ENCODE data around the gene CENATAC. TPM values are rescaled to one million over a fixed set of nuclear protein-coding genes. Genes with fewer than 3 reads are reported as not detected.
A peak's percentile ranks its signal among the peaks of the same experiment; 100 is the strongest.
"Not testable (repeated sequence)": the region's sequence is repeated elsewhere in the genome, so short reads cannot be mapped to it uniquely, and the experiment has no call there.

Gene CENATAC
- polyA plus RNA-seq, 1 donor, result 35.0 TPM

GRCh38 chr11:119051440-119052162 is 53.7 kb downstream of the CENATAC start:
- no peak overlapping the region for H3K27ac ChIP-seq (ENCODE audit: low read length)
- H3K9me3 ChIP-seq (ENCODE audit: control insufficient read depth, low read depth, low read length), result no peaks in the 10 kb centered on the region
- H3K36me3 ChIP-seq (ENCODE audit: control insufficient read depth, insufficient read depth, low read length), result peaks cover 86% of the 10 kb centered on the region
- no peak overlapping the region for H3K4me3 ChIP-seq (ENCODE audit: low read length)
- H3K4me1 ChIP-seq (ENCODE audit: control insufficient read depth, insufficient read depth, low read length), result peaks cover 7% of the 10 kb centered on the region
- H3K27me3 ChIP-seq (ENCODE audit: control insufficient read depth, insufficient read depth, low read length), result no peaks in the 10 kb centered on the region
- no peak for DNase-seq
- WGBS (ENCODE audit: insufficient coverage, low lambda C conversion rate), result no CpG with 5 or more reads among the region's 17 CpGs

- Histone ChIP-seq H3K4me3 (ENCODE audit: low read length) (no peak overlapping the region), H3K4me1 (ENCODE audit: control insufficient read depth, insufficient read depth, low read length) (peaks cover 7% of the 10 kb centered on the region), H3K27ac (ENCODE audit: low read length) (no peak overlapping the region), H3K36me3 (ENCODE audit: control insufficient read depth, insufficient read depth, low read length) (peaks cover 80% of the 10 kb centered on the region), H3K27me3 (ENCODE audit: control insufficient read depth, insufficient read depth, low read length) (no peaks in the 10 kb centered on the region), H3K9me3 (ENCODE audit: control insufficient read depth, low read depth, low read length) (no peaks in the 10 kb centered on the region)
- no peak for DNase-seq
- no CpG with 5 or more reads among the region's 23 CpGs for WGBS (ENCODE audit: insufficient coverage, low lambda C conversion rate)
Measured at GRCh38 chr11:119052163-119052814, 54.4 kb downstream of the CENATAC start.

- Histone ChIP-seq H3K27ac (ENCODE audit: low read length) (no peak overlapping the region), H3K27me3 (ENCODE audit: control insufficient read depth, insufficient read depth, low read length) (no peaks in the 10 kb centered on the region), H3K9me3 (ENCODE audit: control insufficient read depth, low read depth, low read length) (no peaks in the 10 kb centered on the region), H3K36me3 (ENCODE audit: control insufficient read depth, insufficient read depth, low read length) (peaks cover 59% of the 10 kb centered on the region), H3K4me3 (ENCODE audit: low read length) (no peak overlapping the region), H3K4me1 (ENCODE audit: control insufficient read depth, insufficient read depth, low read length) (peaks cover 7% of the 10 kb centered on the region)
- no CpG with 5 or more reads among the region's 10 CpGs for WGBS (ENCODE audit: insufficient coverage, low lambda C conversion rate)
- DNase-seq, result no peak
Measured at GRCh38 chr11:119054418-119054817, 56.5 kb downstream of the CENATAC start.

DNA sequence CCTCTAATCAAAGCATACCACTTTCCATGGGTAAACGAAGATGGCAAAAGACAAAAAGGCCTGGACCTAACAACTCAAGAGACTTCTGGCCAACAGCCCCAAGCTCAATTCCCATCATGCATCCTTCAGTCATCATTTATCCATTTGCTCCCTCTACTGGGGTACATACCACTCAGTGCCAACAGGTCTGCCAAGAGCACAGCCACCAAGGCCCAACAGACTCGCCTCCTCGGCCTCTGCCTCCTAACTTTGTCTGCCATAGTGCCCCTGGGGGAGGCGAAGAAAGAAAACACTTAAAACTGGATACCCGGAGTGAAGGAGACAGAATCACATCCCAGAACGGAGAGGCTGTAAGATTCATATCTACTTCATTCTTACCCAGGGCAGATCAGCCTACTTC is 58.0 kb downstream of the CENATAC start:
- H3K27ac ChIP-seq (ENCODE audit: low read length), result peak overlapping the region; percentile 82
- no peaks in the 10 kb centered on the region for H3K9me3 ChIP-seq (ENCODE audit: control insufficient read depth, low read depth, low read length)
- peaks cover 7% of the 10 kb centered on the region for H3K4me1 ChIP-seq (ENCODE audit: control insufficient read depth, insufficient read depth, low read length)
- no CpG with 5 or more reads among the region's 6 CpGs for WGBS (ENCODE audit: insufficient coverage, low lambda C conversion rate)
- H3K27me3 ChIP-seq (ENCODE audit: control insufficient read depth, insufficient read depth, low read length), result no peaks in the 10 kb centered on the region
- no peak for DNase-seq
- peaks cover 46% of the 10 kb centered on the region for H3K36me3 ChIP-seq (ENCODE audit: control insufficient read depth, insufficient read depth, low read length)
- peak overlapping the region; percentile 90 for H3K4me3 ChIP-seq (ENCODE audit: low read length)

DNA sequence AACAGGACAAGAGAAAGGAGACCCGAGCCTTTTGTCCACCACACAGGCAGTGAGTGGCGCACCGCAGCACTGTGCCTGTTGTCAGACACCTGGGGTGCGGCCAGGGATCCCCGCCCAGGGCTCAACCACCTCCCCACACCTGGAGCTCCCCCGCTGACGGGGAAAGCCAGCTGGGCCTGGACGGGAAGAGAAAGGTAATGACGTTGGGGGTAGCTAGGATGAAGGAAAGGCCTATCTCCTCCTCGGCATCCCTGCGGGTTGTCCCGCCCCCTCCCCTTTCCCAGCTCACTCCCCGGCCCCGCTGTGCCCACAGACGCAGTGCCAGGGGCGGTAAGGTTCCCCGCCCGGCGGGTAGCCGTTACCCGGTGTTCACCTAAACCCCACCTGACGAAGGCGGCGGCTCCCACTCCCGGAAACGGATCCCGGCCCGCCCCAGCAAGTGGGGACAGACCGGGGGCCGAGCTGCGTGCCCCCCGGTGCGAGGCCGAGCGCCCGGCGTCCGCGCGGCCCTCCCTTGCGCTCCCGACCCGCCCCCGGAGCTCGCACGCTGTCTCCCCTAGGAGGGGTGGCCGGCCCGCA is 58.6 kb downstream of the CENATAC start:
- Histone ChIP-seq H3K27ac (ENCODE audit: low read length) (peak overlapping the region; percentile 82), H3K9me3 (ENCODE audit: control insufficient read depth, low read depth, low read length) (no peaks in the 10 kb centered on the region)
- no CpG with 5 or more reads among the region's 48 CpGs for WGBS (ENCODE audit: insufficient coverage, low lambda C conversion rate)

GRCh38 chr11:119057000-119057769 is 59.2 kb downstream of the CENATAC start, which contains the start of gene HYOU1:
HYOU1 (minus strand) TSS chr11:119057205; CDS start chr11:119056160, 1,045 bp downstream.
- H3K9me3 ChIP-seq (ENCODE audit: control insufficient read depth, low read depth, low read length), result no peaks in the 10 kb centered on the region
- H3K4me3 ChIP-seq (ENCODE audit: low read length), result peak within 1 kb of the TSS; percentile 90
- peak within 1 kb of the TSS; percentile 82 for H3K27ac ChIP-seq (ENCODE audit: low read length)
- no peaks in the 10 kb centered on the region for H3K27me3 ChIP-seq (ENCODE audit: control insufficient read depth, insufficient read depth, low read length)
- peak; percentile 96 to 99 for DNase-seq
- H3K36me3 ChIP-seq (ENCODE audit: control insufficient read depth, insufficient read depth, low read length), result peaks cover 33% of the 10 kb centered on the region
- peaks cover 7% of the 10 kb centered on the region for H3K4me1 ChIP-seq (ENCODE audit: control insufficient read depth, insufficient read depth, low read length)
- no CpG with 5 or more reads among the region's 79 CpGs for WGBS (ENCODE audit: insufficient coverage, low lambda C conversion rate)

More for the DNA sequence above, 58.6 kb downstream of the CENATAC start:
- Histone ChIP-seq H3K4me3 (ENCODE audit: low read length) (peak overlapping the region; percentile 90), H3K4me1 (ENCODE audit: control insufficient read depth, insufficient read depth, low read length) (peaks cover 7% of the 10 kb centered on the region), H3K36me3 (ENCODE audit: control insufficient read depth, insufficient read depth, low read length) (peaks cover 40% of the 10 kb centered on the region), H3K27me3 (ENCODE audit: control insufficient read depth, insufficient read depth, low read length) (no peaks in the 10 kb centered on the region)
- DNase-seq, result peak in 1 of 2 donors; percentile 62

GRCh38 chr11:119059128-119059527 is 61.2 kb downstream of the CENATAC start:
- not testable (repeated sequence) for H3K27ac ChIP-seq (ENCODE audit: low read length); DNase-seq; H3K9me3 ChIP-seq (ENCODE audit: control insufficient read depth, low read depth, low read length); H3K4me3 ChIP-seq (ENCODE audit: low read length); H3K27me3 ChIP-seq (ENCODE audit: control insufficient read depth, insufficient read depth, low read length); H3K4me1 ChIP-seq (ENCODE audit: control insufficient read depth, insufficient read depth, low read length)
- no CpG with 5 or more reads among the region's 35 CpGs for whole genome bisulfite sequencing (ENCODE audit: insufficient coverage, low lambda C conversion rate)
- peaks cover 14% of the 10 kb centered on the region for H3K36me3 ChIP-seq (ENCODE audit: control insufficient read depth, insufficient read depth, low read length)

- Histone ChIP-seq H3K27me3 (ENCODE audit: control insufficient read depth, insufficient read depth, low read length) (no peaks in the 10 kb centered on the region), H3K36me3 (ENCODE audit: control insufficient read depth, insufficient read depth, low read length) (no peaks in the 10 kb centered on the region), H3K4me1 (ENCODE audit: control insufficient read depth, insufficient read depth, low read length) (no peaks in the 10 kb centered on the region), H3K4me3 (ENCODE audit: low read length) (no peak overlapping the region), H3K9me3 (ENCODE audit: control insufficient read depth, low read depth, low read length) (no peaks in the 10 kb centered on the region), H3K27ac (ENCODE audit: low read length) (no peak overlapping the region)
- no peak for DNase-seq
- no CpG with 5 or more reads among the region's 3 CpGs for WGBS (ENCODE audit: insufficient coverage, low lambda C conversion rate)
Measured at GRCh38 chr11:119061256-119061655, 63.3 kb downstream of the CENATAC start.

DNA sequence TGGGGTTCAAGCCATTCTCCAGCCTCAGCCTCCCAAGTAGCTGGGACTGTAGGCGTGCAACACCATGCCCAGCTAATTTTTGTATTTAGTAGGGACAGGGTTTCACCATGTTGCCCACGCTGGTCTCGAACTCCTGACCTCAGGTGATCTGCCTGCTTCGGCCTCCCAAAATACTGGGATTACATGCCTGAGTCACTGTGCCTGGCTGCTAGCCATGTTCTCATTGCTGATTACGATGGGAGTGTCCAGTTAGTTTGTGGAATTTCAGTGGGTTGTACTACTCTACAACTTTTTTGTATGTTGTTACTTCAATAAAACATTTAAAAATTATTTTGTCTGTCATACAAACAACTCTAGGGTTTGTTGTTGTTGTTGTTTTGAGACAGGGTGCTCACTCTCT is 64.8 kb downstream of the CENATAC start:
- no peaks in the 10 kb centered on the region for H3K36me3 ChIP-seq (ENCODE audit: control insufficient read depth, insufficient read depth, low read length)
- DNase-seq, result no peak
- H3K27me3 ChIP-seq (ENCODE audit: control insufficient read depth, insufficient read depth, low read length), result no peaks in the 10 kb centered on the region
- no peaks in the 10 kb centered on the region for H3K9me3 ChIP-seq (ENCODE audit: control insufficient read depth, low read depth, low read length)
- H3K4me3 ChIP-seq (ENCODE audit: low read length), result no peak overlapping the region
- H3K4me1 ChIP-seq (ENCODE audit: control insufficient read depth, insufficient read depth, low read length), result peaks cover 4% of the 10 kb centered on the region
- H3K27ac ChIP-seq (ENCODE audit: low read length), result no peak overlapping the region
- WGBS (ENCODE audit: insufficient coverage, low lambda C conversion rate), result no CpG with 5 or more reads among the region's 5 CpGs

DNA sequence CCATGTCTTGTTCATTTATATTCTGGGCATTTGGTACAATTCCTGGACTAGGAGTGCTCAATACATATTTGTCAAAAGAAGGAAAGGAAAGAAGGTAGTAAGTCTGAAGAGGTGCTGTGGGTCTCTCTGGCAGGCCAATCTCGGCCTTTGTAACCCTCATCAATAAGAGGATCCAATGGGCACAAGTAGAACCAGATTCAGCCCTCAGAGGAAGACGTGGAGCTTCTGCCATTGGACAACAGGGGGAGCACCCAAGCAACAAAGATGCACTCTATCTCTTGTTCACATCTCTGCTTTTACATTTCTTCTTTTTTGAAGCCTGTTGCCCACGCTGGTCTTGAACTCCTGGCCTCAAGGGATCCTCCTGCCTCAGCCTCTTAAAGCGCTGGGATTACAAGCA is 67.4 kb downstream of the CENATAC start:
- H3K27me3 ChIP-seq (ENCODE audit: control insufficient read depth, insufficient read depth, low read length), result no peaks in the 10 kb centered on the region
- H3K4me1 ChIP-seq (ENCODE audit: control insufficient read depth, insufficient read depth, low read length), result peaks cover 4% of the 10 kb centered on the region
- H3K9me3 ChIP-seq (ENCODE audit: control insufficient read depth, low read depth, low read length), result no peaks in the 10 kb centered on the region
- WGBS (ENCODE audit: insufficient coverage, low lambda C conversion rate), result no CpG with 5 or more reads among the region's 4 CpGs
- H3K27ac ChIP-seq (ENCODE audit: low read length), result no peak overlapping the region
- H3K36me3 ChIP-seq (ENCODE audit: control insufficient read depth, insufficient read depth, low read length), result peaks cover 4% of the 10 kb centered on the region
- H3K4me3 ChIP-seq (ENCODE audit: low read length), result no peak overlapping the region
- peak in 1 of 2 donors; percentile 15 for DNase-seq

All from large intestine (tissue), 3 donors.